ENCODE measurements around the gene NIPAL3. TPM values are rescaled to one million over a fixed set of nuclear protein-coding genes. Genes with fewer than 3 reads are reported as not detected.

Gene NIPAL3
- total RNA-seq, 1 experiment from 2014 or later, result 7.7 TPM

- Histone ChIP-seq H4K5ac (ENCODE audit: insufficient read length, low read depth, low read length) (no peak overlapping the region), H3T11ph (ENCODE audit: low read length) (no peak overlapping the region), H3K23me2 (ENCODE audit: insufficient read length, low read depth, low read length, poor library complexity, severe bottlenecking) (peaks cover 6% of the 10 kb centered on the region), H3K4ac (ENCODE audit: low read depth, low read length) (no peak overlapping the region), H2AFZ (ENCODE audit: low read length) (no peak overlapping the region), H3K79me2 (ENCODE audit: insufficient read depth, low read length) (no peaks in the 10 kb centered on the region), H2AK5ac (ENCODE audit: insufficient read length, low read length) (no peak overlapping the region), H3K56ac (ENCODE audit: insufficient read length, low read depth, low read length) (no peak overlapping the region), H2BK12ac (ENCODE audit: insufficient read length, low read depth, low read length) (no peak overlapping the region), H2BK5ac (ENCODE audit: insufficient read length, low read length) (no peak overlapping the region), H3K18ac (ENCODE audit: insufficient read length, low read depth, low read length) (no peak overlapping the region), H3K27me3 (ENCODE audit: insufficient read depth, low read length) (no peaks in the 10 kb centered on the region), H2BK120ac (ENCODE audit: low read depth, low read length, poor library complexity, severe bottlenecking) (no peak overlapping the region), H3K14ac (ENCODE audit: insufficient read depth, low read length) (no peak overlapping the region), H3K9me3 (ENCODE audit: control insufficient read depth, low read depth, low read length) (no peaks in the 10 kb centered on the region), H4K91ac (ENCODE audit: insufficient read length, low read depth, low read length) (no peak overlapping the region), H3K27ac (ENCODE audit: insufficient read length, low read depth, low read length) (no peak overlapping the region), H4K20me1 (ENCODE audit: control insufficient read depth, insufficient read depth, insufficient read length) (no peaks in the 10 kb centered on the region), H3K79me1 (ENCODE audit: insufficient read depth, low read depth, low read length, poor library complexity, severe bottlenecking) (no peaks in the 10 kb centered on the region), H3K4me1 (ENCODE audit: insufficient read depth, low read length) (no peaks in the 10 kb centered on the region; the same call in 1 of the 2 replicates), H3K9ac (ENCODE audit: extremely low read depth, insufficient read length, low read length) (no peak overlapping the region), H2BK15ac (ENCODE audit: low read depth, low read length) (no peak overlapping the region), H4K8ac (replicated peaks; ENCODE audit: insufficient read length, low read depth, low read length) (no peak overlapping the region), H3K4me2 (ENCODE audit: insufficient read depth, insufficient read length, low read length) (no peak overlapping the region), H3K23ac (ENCODE audit: insufficient read length, low read depth, low read length) (no peak overlapping the region), H2BK20ac (ENCODE audit: low read depth, low read length, poor library complexity, severe bottlenecking) (no peak overlapping the region)
- DNase-seq, result peak; percentile 52
- whole genome bisulfite sequencing (ENCODE audit: extremely low coverage, insufficient read length, low lambda C conversion rate), result no CpG with 5 or more reads among the region's 14 CpGs
- H3K27me3 Mint-ChIP-seq (ENCODE audit: low read depth), result peaks cover 3% of the 10 kb centered on the region
- no peaks in the 10 kb centered on the region; a peak in 1 of 5 replicates for H3K9me3 Mint-ChIP-seq
- H3K36me3 Mint-ChIP-seq (ENCODE audit: insufficient read depth in 1 of 3, low read depth in 3 of 3), result peaks cover 3 to 4% (median 3%) of the 10 kb centered on the region in 3 experiments; a peak in 5 of 7 replicates
- TF ChIP-seq CTCF (conservative IDR thresholded peaks at IDR 0.05), result no peak
- peak overlapping the region in 2 of 3 experiments; percentile 19 to 78; a peak in 4 of 7 replicates for H3K27ac Mint-ChIP-seq
- peaks cover 29 to 31% of the 10 kb centered on the region in 2 experiments for H3K4me1 Mint-ChIP-seq
- no peak overlapping the region; a peak in 1 of 5 replicates for H3K4me3 Mint-ChIP-seq
Observed at GRCh38 chr1:24418898-24419628, 3.5 kb downstream of the NIPAL3 start.

Data from H9 (cell line).